Neural progenitor cell (in vitro differentiated cells): Measurements from ENCODE around the gene KRT78. TPM values are rescaled to one million over a fixed set of nuclear protein-coding genes. Genes with fewer than 3 reads are reported as not detected.

Experiments used
- DNase-seq: peaks from one replicate; pipeline ENCODE4 v3.0.0-alpha.2; 2016; ENCODE audit warnings: low spot score
- H2AFZ ChIP-seq: fragments of 200-600 bp; sonication (generic); replicated peaks from 2 replicates; pipeline ENCODE4 v1.6.1; 2016; ENCODE audit warnings: antibody characterized with exemption
- H3F3A ChIP-seq: fragments of 200-600 bp; sonication (generic); 2 replicates; pipeline ENCODE4 v1.6.1; 2016; ENCODE audit warnings: antibody characterized with exemption, low read depth
- H3K27ac ChIP-seq: fragments of 200-600 bp; sonication (generic); 2 replicates; pipeline ENCODE4 v1.5.1; 2016; ENCODE audit warnings: mild to moderate bottlenecking
- H3K27me3 ChIP-seq: fragments of 200-600 bp; sonication (generic); 2 replicates; pipeline ENCODE4 v1.6.1; 2016; ENCODE audit warnings: mild to moderate bottlenecking, moderate library complexity
- H3K36me3 ChIP-seq: fragments of 200-600 bp; sonication (generic); 2 replicates; pipeline ENCODE4 v1.5.1; 2016
- H3K4me1 ChIP-seq: fragments of 200-600 bp; sonication (generic); 2 replicates; pipeline ENCODE4 v1.6.1; 2016; ENCODE audit warnings: mixed run types
- H3K4me2 ChIP-seq: fragments of 200-600 bp; sonication (generic); 2 replicates; pipeline ENCODE4 v1.6.1; 2016
- H3K4me3 ChIP-seq: fragments of 200-600 bp; sonication (generic); 2 replicates; pipeline ENCODE4 v1.5.1; 2016
- H3K79me2 ChIP-seq: fragments of 200-600 bp; sonication (generic); 2 replicates; pipeline ENCODE4 v1.6.1; 2016; ENCODE audit warnings: low read depth
- H3K9ac ChIP-seq: fragments of 200-600 bp; sonication (generic); 2 replicates; pipeline ENCODE4 v1.6.1; 2016
- H3K9me3 ChIP-seq: fragments of 200-600 bp; sonication (generic); 2 replicates; pipeline ENCODE4 v1.5.1; 2016; ENCODE audit warnings: low read depth
- H4K20me1 ChIP-seq: fragments of 200-600 bp; sonication (generic); 2 replicates; pipeline ENCODE4 v1.6.1; 2016; ENCODE audit warnings: low read depth
- H3K27ac Mint-ChIP-seq: 3 replicates; pipeline ENCODE4 v1.8.0; 2021; ENCODE audit warnings: mixed read lengths
- H3K27me3 Mint-ChIP-seq: 2 replicates; pipeline ENCODE4 v1.8.0; 2022; ENCODE audit warnings: low read depth, mild to moderate bottlenecking, inconsistent platforms, moderate library complexity, mixed read lengths; ENCODE audit not compliant: insufficient read depth
- H3K36me3 Mint-ChIP-seq: 3 replicates; pipeline ENCODE4 v1.8.0; 2021; ENCODE audit warnings: mixed read lengths
- H3K4me1 Mint-ChIP-seq: 3 replicates; pipeline ENCODE4 v1.8.0; 2021; ENCODE audit warnings: mixed read lengths
- H3K4me3 Mint-ChIP-seq: 3 replicates; pipeline ENCODE4 v1.8.0; 2021; ENCODE audit warnings: mild to moderate bottlenecking, moderate library complexity, mixed read lengths
- H3K9me3 Mint-ChIP-seq: 3 replicates; pipeline ENCODE4 v1.8.0; 2020; ENCODE audit warnings: mixed read lengths
- CTCF ChIP-seq: fragments of 200-600 bp; sonication (generic); IDR thresholded peaks from 2 replicates; pipeline ENCODE4 v1.5.1; 2017; ENCODE audit warnings: antibody characterized with exemption, mild to moderate bottlenecking
- EZH2 ChIP-seq: fragments of 200-600 bp; sonication (generic); IDR thresholded peaks from 2 replicates; pipeline ENCODE4 v1.6.1; 2017; ENCODE audit warnings: antibody characterized with exemption, mild to moderate bottlenecking, moderate library complexity
- EZH2phosphoT487 ChIP-seq: fragments of 200-600 bp; sonication (generic); IDR thresholded peaks from 2 replicates; pipeline ENCODE4 v1.6.1; 2017; ENCODE audit warnings: antibody characterized with exemption
- total RNA-seq: library from RNA; depleted of rRNA; stranded (reverse); fragments of >200 nt; gene quantifications from 2 replicates; pipeline ENCODE4 v1.2.3, GENCODE V29; 2015; ENCODE audit warnings: low replicate concordance

The KRT78 gene
- total RNA-seq, 1 donor from 2014 or later: not detected

GRCh38 chr12:52822771-52823510, 25.9 kb downstream of the KRT78 start:
- Mint-ChIP-seq H3K9me3 (no peaks in the 10 kb centered on the region), H3K4me1 (peaks cover 25% of the 10 kb centered on the region), H3K4me3 (no peak overlapping the region), H3K36me3 (no peaks in the 10 kb centered on the region), H3K27me3 (peaks cover 14% of the 10 kb centered on the region), H3K27ac (no peak overlapping the region)
- Histone ChIP-seq H3K27ac (no peak overlapping the region), H3K4me1 (peaks cover 33% of the 10 kb centered on the region), H3F3A (peaks cover 11% of the 10 kb centered on the region), H2AFZ (no peak overlapping the region), H3K9ac (no peak overlapping the region), H3K27me3 (no peaks in the 10 kb centered on the region), H3K9me3 (no peaks in the 10 kb centered on the region), H3K79me2 (no peaks in the 10 kb centered on the region), H3K36me3 (no peaks in the 10 kb centered on the region), H3K4me2 (no peak overlapping the region), H4K20me1 (no peaks in the 10 kb centered on the region), H3K4me3 (no peak overlapping the region)
- no peak for DNase-seq
- TF ChIP-seq CTCF (no peak), EZH2 (no peak), EZH2phosphoT487 (no peak)

- DNase-seq: no peak
These were observed 26.8 kb downstream of the KRT78 start for GRCh38 chr12:52821826-52822660.

DNA sequence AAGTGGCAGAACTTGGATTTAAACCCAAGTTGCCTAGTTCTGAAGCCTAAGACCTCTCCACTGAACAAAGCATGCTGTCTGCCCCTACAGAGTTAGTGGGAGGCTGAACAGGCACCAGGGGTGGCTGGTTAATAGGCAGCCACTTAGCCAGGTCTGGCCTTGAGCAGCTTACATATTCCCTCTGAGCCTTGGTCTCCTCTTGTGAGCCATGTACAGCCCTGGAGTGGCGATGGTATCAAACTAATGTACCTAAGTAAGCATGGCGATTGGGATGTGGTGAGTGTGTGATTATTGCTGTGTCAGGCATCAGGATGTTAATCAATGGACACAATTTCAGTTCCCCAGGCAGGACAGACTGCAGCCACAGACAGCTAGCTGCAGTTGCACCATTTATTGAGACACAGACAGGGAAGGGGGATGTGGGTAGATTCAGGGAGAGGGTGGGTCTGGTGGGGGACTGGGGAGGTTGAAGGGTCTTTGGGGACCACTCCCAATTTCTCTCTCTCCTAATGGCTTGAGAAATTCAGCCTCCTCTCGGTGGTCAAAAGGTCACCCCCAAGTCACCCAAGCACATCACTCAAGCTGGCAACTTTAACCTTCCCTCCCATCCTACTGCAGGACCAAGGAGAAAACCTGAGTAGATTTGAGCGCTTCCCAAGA, 27.6 kb downstream of the KRT78 start:
- H3K27me3 ChIP-seq: no peaks in the 10 kb centered on the region
- no peak overlapping the region for H3K27ac ChIP-seq
- Mint-ChIP-seq H3K27me3 (peaks cover 14% of the 10 kb centered on the region), H3K36me3 (no peaks in the 10 kb centered on the region), H3K4me1 (peaks cover 25% of the 10 kb centered on the region), H3K27ac (peak overlapping the region; percentile 80), H3K9me3 (no peaks in the 10 kb centered on the region), H3K4me3 (no peak overlapping the region)
- peaks cover 12% of the 10 kb centered on the region for H3F3A ChIP-seq
- H3K79me2 ChIP-seq: no peaks in the 10 kb centered on the region
- no peak overlapping the region for H2AFZ ChIP-seq
- H3K36me3 ChIP-seq: no peaks in the 10 kb centered on the region
- H3K4me3 ChIP-seq: no peak overlapping the region
- H4K20me1 ChIP-seq: no peaks in the 10 kb centered on the region
- no peaks in the 10 kb centered on the region for H3K9me3 ChIP-seq
- no peak overlapping the region for H3K4me2 ChIP-seq
- H3K4me1 ChIP-seq: peaks cover 40% of the 10 kb centered on the region
- DNase-seq: no peak
- TF ChIP-seq EZH2phosphoT487: no peak
- TF ChIP-seq EZH2: no peak
- TF ChIP-seq CTCF: no peak
- H3K9ac ChIP-seq: no peak overlapping the region

More at GRCh38 chr12:52821826-52822660, 26.8 kb downstream of the KRT78 start:
- Mint-ChIP-seq H3K27me3 (peaks cover 14% of the 10 kb centered on the region), H3K4me3 (no peak overlapping the region), H3K36me3 (no peaks in the 10 kb centered on the region), H3K27ac (no peak overlapping the region), H3K9me3 (no peaks in the 10 kb centered on the region), H3K4me1 (peaks cover 25% of the 10 kb centered on the region)
- peaks cover 40% of the 10 kb centered on the region for H3K4me1 ChIP-seq
- no peaks in the 10 kb centered on the region for H3K27me3 ChIP-seq
- TF ChIP-seq CTCF (no peak), EZH2 (no peak), EZH2phosphoT487 (no peak)
- no peak overlapping the region for H2AFZ ChIP-seq
- H4K20me1 ChIP-seq: no peaks in the 10 kb centered on the region
- H3K9me3 ChIP-seq: no peaks in the 10 kb centered on the region
- no peaks in the 10 kb centered on the region for H3K36me3 ChIP-seq
- no peaks in the 10 kb centered on the region for H3K79me2 ChIP-seq
- H3K4me2 ChIP-seq: no peak overlapping the region
- H3K9ac ChIP-seq: no peak overlapping the region
- H3F3A ChIP-seq: peaks cover 12% of the 10 kb centered on the region
- H3K27ac ChIP-seq: no peak overlapping the region
- no peak overlapping the region for H3K4me3 ChIP-seq
